HG03139 (cell line): ENCODE results near the gene FAM204A.

Source experiments
- ATAC-seq: cut with Tn5 transposase; IDR thresholded peaks from one replicate; pipeline ENCODE4 v1.9.1; 2021; ENCODE audit not compliant: unreplicated experiment

FAM204A gene

GRCh38 chr10:118341791-118342637, at the start of gene FAM204A:
Gene FAM204A, minus strand, starts transcription at chr10:118342324. Its CDS starts 5,909 bp downstream, at chr10:118336415.
- ATAC-seq: peak; percentile 100

- no peak for ATAC-seq
Observed at GRCh38 chr10:118383699-118384098, 41.6 kb upstream of the FAM204A start.

- no peak for ATAC-seq
Observed at GRCh38 chr10:118383063-118383689, 41.1 kb upstream of the FAM204A start.

GRCh38 chr10:118374404-118374803, 32.3 kb upstream of the FAM204A start:
- ATAC-seq: no peak

GRCh38 chr10:118373786-118374185, 31.7 kb upstream of the FAM204A start:
- ATAC-seq: no peak

- ATAC-seq: no peak
Observed at GRCh38 chr10:118370499-118370898, 28.4 kb upstream of the FAM204A start.

GRCh38 chr10:118369641-118370205, 27.6 kb upstream of the FAM204A start:
- ATAC-seq: no peak

- no peak for ATAC-seq
Observed at GRCh38 chr10:118365702-118366101, 23.6 kb upstream of the FAM204A start.

- ATAC-seq: no peak
Observed at GRCh38 chr10:118362103-118362502, 20.0 kb upstream of the FAM204A start.

GRCh38 chr10:118358327-118358726, 16.2 kb upstream of the FAM204A start:
- no peak for ATAC-seq

GRCh38 chr10:118357841-118358240, 15.7 kb upstream of the FAM204A start:
- no peak for ATAC-seq

GRCh38 chr10:118356628-118357027, 14.5 kb upstream of the FAM204A start:
- ATAC-seq: no peak

- ATAC-seq: no peak
Observed at GRCh38 chr10:118355234-118355633, 13.1 kb upstream of the FAM204A start.

GRCh38 chr10:118349235-118349634, 7.1 kb upstream of the FAM204A start:
- no peak for ATAC-seq

- ATAC-seq: no peak
Observed at GRCh38 chr10:118343549-118343948, 1.4 kb upstream of the FAM204A start.

- ATAC-seq: no peak
Observed at GRCh38 chr10:118343115-118343514, 991 bp upstream of the FAM204A start.

GRCh38 chr10:118342638-118343020, 505 bp upstream of the FAM204A start:
- no peak for ATAC-seq

GRCh38 chr10:118340486-118340885, 1.6 kb downstream of the FAM204A start:
- ATAC-seq: no peak

GRCh38 chr10:118339111-118339510, 3.0 kb downstream of the FAM204A start:
- ATAC-seq: no peak

- ATAC-seq: no peak
Observed at GRCh38 chr10:118337356-118337755, 4.8 kb downstream of the FAM204A start.

- ATAC-seq: no peak
Observed at GRCh38 chr10:118333871-118334270, 8.3 kb downstream of the FAM204A start.
